CD4-positive, alpha-beta T cell (primary cell): ENCODE measurements around the gene OR10H4. TPM values are rescaled to one million over a fixed set of nuclear protein-coding genes. Genes with fewer than 3 reads are reported as not detected.
"Not testable (repeated sequence)": the region's sequence is repeated elsewhere in the genome, so short reads cannot be mapped to it uniquely, and the experiment has no call there.

Experiments
- ATAC-seq: fragments of 200-7000 bp; cut with Tn5 transposase; one replicate; pipeline ENCODE4 v1.10.0; 2022; ENCODE audit warnings: mild to moderate bottlenecking; ENCODE audit not compliant: poor library complexity
- CTCF ChIA-PET: fragments of 350-600 bp; sonication (Branson Sonifier 250); formaldehyde crosslinking; loops from one replicate; lab custom pipeline; 2021; ENCODE audit warnings: antibody characterized with exemption, inconsistent platforms; lab: Charles Lee
- POLR2A ChIA-PET: fragments of 350-600 bp; sonication (Branson Sonifier 250); formaldehyde crosslinking; loops from one replicate; lab custom pipeline; 2021; ENCODE audit warnings: antibody characterized with exemption, inconsistent platforms; lab: Charles Lee
- DNase-seq, 14 experiments: peaks; one replicate each; pipeline ENCODE4 v3.0.0-alpha.2; 2013 to 2020; ENCODE audit warnings: mixed read lengths in 2 of 14
- H3K27ac ChIP-seq, 2 donors: one replicate each; pipeline versions ENCODE4 v1.5.1 to v1.7.0; 2013; ENCODE audit warnings: low read length in 2 of 2, low read depth in 1 of 2, mild to moderate bottlenecking in 1 of 2
- H3K27me3 ChIP-seq, 2 experiments: 1 replicate in 1 of 2; 2 replicates in 1 of 2; pipeline versions ENCODE4 v1.6.1 to v1.7.0; 2013; ENCODE audit warnings: low read length in 2 of 2, control low read depth in 1 of 2, mild to moderate bottlenecking in 1 of 2, moderate library complexity in 1 of 2; ENCODE audit not compliant: insufficient read depth in 2 of 2, control insufficient read depth in 1 of 2
- H3K36me3 ChIP-seq: one replicate; pipeline ENCODE4 v1.6.1; 2013; ENCODE audit warnings: low read length, control low read depth; ENCODE audit not compliant: insufficient read depth
- H3K4me1 ChIP-seq: one replicate; pipeline ENCODE4 v1.6.1; 2013; ENCODE audit warnings: low read length, control low read depth; ENCODE audit not compliant: insufficient read depth
- H3K4me3 ChIP-seq: one replicate; pipeline ENCODE4 v1.5.1; 2013; ENCODE audit warnings: mild to moderate bottlenecking, low read length, moderate library complexity
- H3K9me3 ChIP-seq, 2 experiments: 1 replicate in 1 of 2; 2 replicates in 1 of 2; pipeline versions ENCODE4 v1.6.1 to v1.7.0; 2013; ENCODE audit warnings: low read length in 2 of 2, mild to moderate bottlenecking in 2 of 2, control low read depth in 1 of 2, moderate library complexity in 1 of 2; ENCODE audit not compliant: control insufficient read depth in 1 of 2, insufficient read depth in 1 of 2
- H3K27ac Mint-ChIP-seq: one replicate; pipeline ENCODE4 v1.8.0; 2020; ENCODE audit warnings: mixed read lengths
- H3K27me3 Mint-ChIP-seq: one replicate; pipeline ENCODE4 v1.8.0; 2021; ENCODE audit warnings: mixed read lengths
- H3K36me3 Mint-ChIP-seq: one replicate; pipeline ENCODE4 v1.8.0; 2021; ENCODE audit warnings: low read depth, mixed read lengths
- H3K4me1 Mint-ChIP-seq: one replicate; pipeline ENCODE4 v1.8.0; 2021; ENCODE audit warnings: low read depth, mixed read lengths
- H3K4me3 Mint-ChIP-seq: one replicate; pipeline ENCODE4 v1.8.0; 2020; ENCODE audit warnings: mild to moderate bottlenecking, mixed read lengths
- H3K9me3 Mint-ChIP-seq: one replicate; pipeline ENCODE4 v1.8.0; 2020; ENCODE audit warnings: mixed read lengths
- CTCF ChIP-seq: fragments of 200-600 bp; IDR thresholded peaks from one replicate; pipeline ENCODE4 v1.8.0; 2022; ENCODE audit warnings: antibody characterized with exemption, mild to moderate bottlenecking
- intact Hi-C, 2 experiments: fragments of 100-400 bp; cut with DNase I in 1 of 2; cut with micrococcal nuclease in 1 of 2; formaldehyde crosslinking; loops; one replicate each; pipeline versions ENCODE4 v1.15.1 to v1.9.0; 2023 to 2025; cut with DNase I, micrococcal nuclease
- total RNA-seq, 174 experiments: library from RNA in 2 of 174; stranded (reverse) in 2 of 174; gene quantifications; one replicate each; pipeline ENCODE4 v1.2.3 and lab custom pipeline; 2021 to 2026

OR10H4 gene
- total RNA-seq, 2 experiments from 2014 or later, result not detected

GRCh38 chr19:15964231-15964630 is 15.4 kb downstream of the OR10H4 start:
- Mint-ChIP-seq H3K27me3 (peaks cover 58% of the 10 kb centered on the region), H3K27ac (no peak overlapping the region), H3K4me3 (no peak overlapping the region), H3K9me3 (no peaks in the 10 kb centered on the region), H3K4me1 (no peaks in the 10 kb centered on the region), H3K36me3 (no peaks in the 10 kb centered on the region)
- TF ChIP-seq CTCF, result no peak
- DNase-seq (no peak), ATAC-seq (no peak)
- Histone ChIP-seq H3K4me3 (no peak overlapping the region), H3K36me3 (no peaks in the 10 kb centered on the region), H3K4me1 (no peaks in the 10 kb centered on the region), H3K27ac (no peak overlapping the region), H3K27me3 (peaks cover 16 to 28% of the 10 kb centered on the region in 2 experiments), H3K9me3 (peaks cover 0 to 7% of the 10 kb centered on the region in 2 experiments)
- ChIA-PET POLR2A (no interaction called here), CTCF (no interaction called here)
- intact Hi-C loops, result no loop called here

DNA sequence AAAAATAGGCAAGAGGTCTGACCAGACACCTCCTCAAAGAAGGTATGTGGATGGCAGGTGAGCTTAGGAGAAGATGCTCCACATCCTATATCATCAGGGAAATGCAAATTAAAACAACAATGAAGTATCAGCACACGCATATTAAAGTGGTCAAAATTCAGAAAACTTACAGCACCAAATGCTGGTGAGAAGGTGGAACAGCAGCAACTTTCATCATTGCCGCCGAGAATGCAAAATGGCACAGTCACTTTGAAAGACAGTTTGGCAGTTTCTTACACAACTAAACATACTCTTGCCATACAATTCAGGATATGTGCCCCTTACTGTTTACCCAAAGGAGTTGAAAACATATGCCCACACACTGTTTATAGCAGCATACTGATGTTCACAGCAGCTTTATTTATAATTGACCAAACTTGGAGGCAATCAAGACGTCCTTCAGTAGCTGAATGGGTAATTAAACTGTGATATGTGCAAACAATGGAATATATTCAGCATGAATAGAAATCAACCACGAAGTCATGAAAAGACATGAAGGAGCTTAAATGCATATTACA is 22.5 kb downstream of the OR10H4 start:
- no peak for DNase-seq
- no peak for TF ChIP-seq CTCF
- ATAC-seq, result no peak
- H3K9me3 Mint-ChIP-seq, result no peaks in the 10 kb centered on the region
- H3K36me3 ChIP-seq, result no peaks in the 10 kb centered on the region
- no peak overlapping the region for H3K4me3 Mint-ChIP-seq
- no peaks in the 10 kb centered on the region for H3K4me1 Mint-ChIP-seq
- no peak overlapping the region for H3K27ac Mint-ChIP-seq
- no peak overlapping the region for H3K27ac ChIP-seq
- H3K27me3 Mint-ChIP-seq, result peaks cover 50% of the 10 kb centered on the region
- H3K36me3 Mint-ChIP-seq, result no peaks in the 10 kb centered on the region
- CTCF ChIA-PET, result no interaction called here
- intact Hi-C loops, result no loop called here
- no peak overlapping the region for H3K4me3 ChIP-seq
- no peaks in the 10 kb centered on the region for H3K9me3 ChIP-seq
- peaks cover 6 to 11% of the 10 kb centered on the region in 2 experiments for H3K27me3 ChIP-seq
- no peaks in the 10 kb centered on the region for H3K4me1 ChIP-seq
- POLR2A ChIA-PET, result no interaction called here

GRCh38 chr19:15972043-15972442 is 23.2 kb downstream of the OR10H4 start:
- H3K27me3 Mint-ChIP-seq, result peaks cover 53% of the 10 kb centered on the region
- H3K4me1 Mint-ChIP-seq, H3K4me3 ChIP-seq, H3K27ac ChIP-seq, H3K27ac Mint-ChIP-seq, CTCF ChIA-PET, ATAC-seq, H3K36me3 Mint-ChIP-seq, H3K9me3 Mint-ChIP-seq, H3K9me3 ChIP-seq, H3K4me3 Mint-ChIP-seq, H3K36me3 ChIP-seq, DNase-seq, intact Hi-C loops, H3K4me1 ChIP-seq, POLR2A ChIA-PET: not testable (repeated sequence)
- H3K27me3 ChIP-seq, result peaks cover 11% of the 10 kb centered on the region in 2 experiments

DNA sequence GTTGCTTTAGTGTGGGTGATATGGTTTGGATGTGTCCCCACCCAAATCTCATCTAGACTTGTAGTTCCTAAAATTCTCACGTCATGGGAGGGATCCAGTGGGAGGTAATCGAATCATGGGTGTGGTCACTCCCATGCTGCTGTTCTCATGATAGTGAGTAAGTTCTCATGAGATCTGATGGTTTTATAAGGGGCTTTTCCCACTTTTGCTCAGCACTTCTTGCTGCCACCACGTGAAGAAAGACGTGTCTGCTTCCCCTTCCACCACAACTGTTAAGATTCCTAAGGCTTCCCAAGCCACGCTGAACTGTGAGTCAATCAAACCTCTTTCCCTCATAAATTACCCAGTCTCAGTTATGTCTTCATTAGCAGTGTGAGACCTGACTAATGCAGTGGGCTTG is 26.0 kb downstream of the OR10H4 start:
- DNase-seq (peak in 2 of 14 experiments; percentile 5 to 20), ATAC-seq (no peak)
- H3K9me3 Mint-ChIP-seq, result no peaks in the 10 kb centered on the region
- intact Hi-C loops, result no loop called here
- TF ChIP-seq CTCF, result no peak
- H3K27me3 Mint-ChIP-seq, result peaks cover 63% of the 10 kb centered on the region
- no peak overlapping the region for H3K27ac Mint-ChIP-seq
- H3K36me3 Mint-ChIP-seq, result no peaks in the 10 kb centered on the region
- H3K4me1 ChIP-seq, result no peaks in the 10 kb centered on the region
- no peaks in the 10 kb centered on the region for H3K4me1 Mint-ChIP-seq
- POLR2A ChIA-PET, result no interaction called here
- H3K36me3 ChIP-seq, result no peaks in the 10 kb centered on the region
- H3K4me3 ChIP-seq, result no peak overlapping the region
- H3K4me3 Mint-ChIP-seq, result no peak overlapping the region
- no peak overlapping the region for H3K27ac ChIP-seq
- H3K27me3 ChIP-seq, result peaks cover 14 to 19% of the 10 kb centered on the region in 2 experiments
- CTCF ChIA-PET, result no interaction called here
- H3K9me3 ChIP-seq, result peaks cover 0 to 4% of the 10 kb centered on the region in 2 experiments
